ENCODE measurements around the gene ZNF705A. TPM values are rescaled to one million over a fixed set of nuclear protein-coding genes. Genes with fewer than 3 reads are reported as not detected.
"Not testable (repeated sequence)": the region's sequence is repeated elsewhere in the genome, so short reads cannot be mapped to it uniquely, and the experiment has no call there.

ZNF705A gene
- total RNA-seq, 3 donors from 2014 or later = not detected

GRCh38 chr12:8127138-8127537 is 29.7 kb upstream of the ZNF705A start:
- no peak overlapping the region for H3K27ac ChIP-seq
- no peak for TF ChIP-seq CTCF (IDR thresholded peaks at IDR 0.05)
- no peak for TF ChIP-seq POLR2AphosphoS5 (IDR thresholded peaks at IDR 0.05)
- TF ChIP-seq POLR2A (IDR thresholded peaks at IDR 0.05) = no peak
- intact Hi-C loops (cut with DNase I; ENCODE audit: low total_unique reads) = no loop called here
- H3K4me1 ChIP-seq = no peaks in the 10 kb centered on the region
- no peak overlapping the region for H3K4me3 ChIP-seq
- no peak for DNase-seq (ENCODE audit: low spot score in 2 of 2)
- H3K9me3 ChIP-seq = no peaks in the 10 kb centered on the region
- H3K36me3 ChIP-seq = no peaks in the 10 kb centered on the region
- no peaks in the 10 kb centered on the region for H3K27me3 ChIP-seq

GRCh38 chr12:8133636-8134397 is 23.0 kb upstream of the ZNF705A start:
- DNase-seq (ENCODE audit: low spot score in 2 of 2); H3K36me3 ChIP-seq; H3K4me1 ChIP-seq; H3K27ac ChIP-seq; H3K9me3 ChIP-seq; H3K4me3 ChIP-seq; intact Hi-C loops (cut with DNase I; ENCODE audit: low total_unique reads); H3K27me3 ChIP-seq: not testable (repeated sequence)

GRCh38 chr12:8134398-8134930 is 22.4 kb upstream of the ZNF705A start:
- H3K4me3 ChIP-seq; H3K27me3 ChIP-seq; H3K4me1 ChIP-seq; H3K9me3 ChIP-seq; H3K36me3 ChIP-seq; DNase-seq (ENCODE audit: low spot score in 2 of 2); intact Hi-C loops (cut with DNase I; ENCODE audit: low total_unique reads); H3K27ac ChIP-seq: not testable (repeated sequence)

- H3K9me3 ChIP-seq; H3K4me3 ChIP-seq; DNase-seq (ENCODE audit: low spot score in 2 of 2); H3K36me3 ChIP-seq; H3K27ac ChIP-seq; H3K27me3 ChIP-seq; H3K4me1 ChIP-seq: not testable (repeated sequence)
- intact Hi-C loops (cut with DNase I; ENCODE audit: low total_unique reads) = loop anchor here (10.0 kb wide), 1 partner anchor 1273 kb away; no protein-coding TSS in a partner anchor
Measured at GRCh38 chr12:8141647-8142046, 15.2 kb upstream of the ZNF705A start.

- H3K27me3 ChIP-seq = no peaks in the 10 kb centered on the region
- TF ChIP-seq CTCF (IDR thresholded peaks at IDR 0.05) = no peak
- TF ChIP-seq POLR2A (IDR thresholded peaks at IDR 0.05) = no peak
- TF ChIP-seq POLR2AphosphoS5 (IDR thresholded peaks at IDR 0.05) = no peak
- intact Hi-C loops (cut with DNase I; ENCODE audit: low total_unique reads) = loop anchor here (10.0 kb wide), 1 partner anchor 1272 kb away; no protein-coding TSS in a partner anchor
- no peak overlapping the region for H3K4me3 ChIP-seq
- peaks cover 0 to 5% of the 10 kb centered on the region in 2 donors for H3K9me3 ChIP-seq
- no peak overlapping the region for H3K27ac ChIP-seq
- no peaks in the 10 kb centered on the region for H3K4me1 ChIP-seq
- H3K36me3 ChIP-seq = no peaks in the 10 kb centered on the region
- DNase-seq (ENCODE audit: low spot score in 2 of 2) = no peak
Measured at GRCh38 chr12:8143261-8143660, 13.6 kb upstream of the ZNF705A start.

GRCh38 chr12:8145754-8146441 is 10.9 kb upstream of the ZNF705A start:
- Histone ChIP-seq H3K4me1 (no peaks in the 10 kb centered on the region), H3K27me3 (no peaks in the 10 kb centered on the region), H3K36me3 (no peaks in the 10 kb centered on the region), H3K27ac (peak overlapping the region in 1 of 2 donors; percentile 54), H3K4me3 (peak overlapping the region in 2 of 3 donors; percentile 26 to 54), H3K9me3 (peaks cover 0 to 5% of the 10 kb centered on the region in 2 donors)
- no peak for DNase-seq (ENCODE audit: low spot score in 2 of 2)
- TF ChIP-seq CTCF (IDR thresholded peaks at IDR 0.05) = no peak
- TF ChIP-seq POLR2A (IDR thresholded peaks at IDR 0.05) = no peak
- no peak for TF ChIP-seq POLR2AphosphoS5 (IDR thresholded peaks at IDR 0.05)
- intact Hi-C loops (cut with DNase I; ENCODE audit: low total_unique reads) = loop anchor here (10.0 kb wide), 1 partner anchor 1269 kb away; no protein-coding TSS in a partner anchor
